IPS DF 6.9 (cell line): ENCODE results near the gene IDS.
"Not testable (repeated sequence)": the region's sequence is repeated elsewhere in the genome, so short reads cannot be mapped to it uniquely, and the experiment has no call there.

Experiments used
- DNase-seq: peaks from one replicate; pipeline ENCODE4 v3.0.0-alpha.2; 2013; ENCODE audit warnings: low read depth, low spot score
- H3K27ac ChIP-seq: one replicate; pipeline ENCODE4 v1.5.1; 2013; ENCODE audit warnings: low read length, control low read depth
- H3K27me3 ChIP-seq: 2 replicates; pipeline ENCODE4 v1.6.1; 2013; ENCODE audit warnings: mild to moderate bottlenecking, low read length; ENCODE audit not compliant: control insufficient read depth, insufficient read depth
- H3K36me3 ChIP-seq: 2 replicates; pipeline ENCODE4 v1.6.1; 2013; ENCODE audit warnings: low read length; ENCODE audit not compliant: control insufficient read depth, insufficient read depth
- H3K4me1 ChIP-seq: 2 replicates; pipeline ENCODE4 v1.6.1; 2013; ENCODE audit warnings: low read length; ENCODE audit not compliant: control insufficient read depth, insufficient read depth
- H3K4me3 ChIP-seq: 2 replicates; pipeline ENCODE4 v1.5.1; 2013; ENCODE audit warnings: mild to moderate bottlenecking, low read length
- H3K9me3 ChIP-seq: 2 replicates; pipeline ENCODE4 v1.6.1; 2013; ENCODE audit warnings: low read length, inconsistent platforms; ENCODE audit not compliant: control insufficient read depth, insufficient read depth
- WGBS: extraction: QIAGEN DNeasy Blood & Tissue Kit; methylation state at CpG from one replicate; pipeline ENCODE4 v1.1.7; 2013; ENCODE audit warnings: mixed read lengths, missing lambda C conversion rate; ENCODE audit not compliant: insufficient read length, insufficient coverage; 5-methylcytosine and 5-hydroxymethylcytosine counted together

Gene IDS

DNA sequence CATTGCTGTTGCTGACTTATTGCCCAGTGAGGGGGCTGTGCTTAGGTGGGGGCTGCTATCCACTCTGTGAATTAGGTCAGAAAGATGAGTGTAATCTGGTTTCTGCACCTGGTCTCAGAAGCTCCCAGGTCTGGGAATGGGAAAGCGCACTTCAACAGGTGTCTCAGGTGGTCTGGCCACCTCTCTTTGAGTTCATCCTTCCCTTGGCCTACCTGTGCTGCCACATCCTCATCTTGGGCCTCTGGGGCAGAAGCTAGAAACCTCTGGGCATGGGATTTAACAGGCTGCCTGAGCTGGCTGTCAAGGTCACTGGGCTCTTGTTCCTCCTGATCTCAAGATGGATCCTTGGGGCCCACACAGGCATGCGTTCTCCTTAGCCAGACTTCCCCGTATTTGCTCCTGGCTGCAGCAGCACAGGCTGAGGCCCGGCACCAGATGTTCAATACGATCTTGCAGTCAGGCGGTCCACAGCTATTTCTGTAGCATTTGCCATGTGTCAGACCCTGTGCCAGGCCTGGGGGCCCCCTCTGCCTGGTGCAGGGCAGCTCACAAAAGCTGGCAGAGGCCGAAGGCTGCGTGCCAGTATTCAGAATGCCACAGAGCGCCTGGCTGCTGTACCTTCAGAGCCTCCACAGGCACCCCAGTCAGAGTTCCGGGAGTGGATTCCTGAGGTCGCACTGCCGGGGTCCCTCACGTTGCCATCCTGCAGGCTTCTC, 21.4 kb upstream of the IDS start:
- not testable (repeated sequence) for H3K27me3 ChIP-seq, DNase-seq, H3K4me1 ChIP-seq, H3K27ac ChIP-seq, H3K36me3 ChIP-seq, H3K4me3 ChIP-seq, H3K9me3 ChIP-seq
- no CpG with 5 or more reads among the region's 13 CpGs for WGBS

DNA sequence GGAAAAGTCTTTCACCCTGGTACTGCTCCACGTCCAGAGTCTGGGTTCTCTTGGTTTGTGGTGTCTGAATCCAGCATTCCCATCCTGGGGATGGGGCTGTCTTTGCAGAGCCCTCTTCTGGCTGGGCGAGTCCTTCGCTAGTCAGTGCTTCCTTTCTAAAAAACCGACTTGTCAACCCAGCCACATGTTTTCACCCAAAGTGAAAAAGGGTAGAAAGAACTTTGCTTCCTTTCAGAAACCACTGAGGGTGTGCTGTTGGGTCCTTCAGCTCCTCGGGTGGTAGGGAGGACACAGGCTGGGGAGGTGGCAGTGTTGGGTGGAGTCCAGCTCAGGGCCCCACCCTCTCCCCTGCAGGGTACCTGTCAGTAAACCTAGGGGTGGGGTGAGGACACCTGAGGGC, 20.8 kb upstream of the IDS start:
- DNase-seq: not testable (repeated sequence)

GRCh38 chrX:149525389-149525788, 20.3 kb upstream of the IDS start:
- not testable (repeated sequence) for H3K4me3 ChIP-seq, H3K4me1 ChIP-seq, H3K27me3 ChIP-seq, H3K9me3 ChIP-seq, H3K27ac ChIP-seq, DNase-seq, H3K36me3 ChIP-seq
- no CpG with 5 or more reads among the region's 10 CpGs for WGBS

More for the DNA sequence above, 20.8 kb upstream of the IDS start:
- not testable (repeated sequence) for H3K27ac ChIP-seq, H3K27me3 ChIP-seq, H3K4me3 ChIP-seq, H3K9me3 ChIP-seq, H3K36me3 ChIP-seq, H3K4me1 ChIP-seq
- WGBS: no CpG with 5 or more reads among the region's 5 CpGs

- no CpG with 5 or more reads among the region's 2 CpGs for WGBS
These were observed 17.8 kb upstream of the IDS start for GRCh38 chrX:149522916-149523315.

GRCh38 chrX:149521438-149521837, 16.3 kb upstream of the IDS start:
- Histone ChIP-seq H3K27ac (no peak overlapping the region), H3K36me3 (no peaks in the 10 kb centered on the region), H3K27me3 (no peaks in the 10 kb centered on the region), H3K9me3 (no peaks in the 10 kb centered on the region), H3K4me1 (no peaks in the 10 kb centered on the region), H3K4me3 (no peak overlapping the region)
- DNase-seq: no peak
- WGBS: no CpG with 5 or more reads among the region's 9 CpGs

More at GRCh38 chrX:149522916-149523315, 17.8 kb upstream of the IDS start:
- Histone ChIP-seq H3K9me3 (no peaks in the 10 kb centered on the region), H3K4me1 (no peaks in the 10 kb centered on the region), H3K27ac (no peak overlapping the region), H3K4me3 (no peak overlapping the region), H3K27me3 (no peaks in the 10 kb centered on the region), H3K36me3 (no peaks in the 10 kb centered on the region)
- DNase-seq: no peak

GRCh38 chrX:149520636-149521277, 15.7 kb upstream of the IDS start:
- not testable (repeated sequence) for H3K36me3 ChIP-seq, H3K27me3 ChIP-seq, H3K4me3 ChIP-seq, H3K4me1 ChIP-seq, H3K27ac ChIP-seq, DNase-seq, H3K9me3 ChIP-seq
- no CpG with 5 or more reads among the region's 3 CpGs for WGBS

- Histone ChIP-seq H3K4me3 (no peak overlapping the region), H3K36me3 (no peaks in the 10 kb centered on the region), H3K27ac (no peak overlapping the region), H3K4me1 (no peaks in the 10 kb centered on the region), H3K9me3 (no peaks in the 10 kb centered on the region), H3K27me3 (no peaks in the 10 kb centered on the region)
- WGBS: no CpG with 5 or more reads among the region's 7 CpGs
- DNase-seq: no peak
These were observed 13.1 kb upstream of the IDS start for GRCh38 chrX:149518236-149518635.

DNA sequence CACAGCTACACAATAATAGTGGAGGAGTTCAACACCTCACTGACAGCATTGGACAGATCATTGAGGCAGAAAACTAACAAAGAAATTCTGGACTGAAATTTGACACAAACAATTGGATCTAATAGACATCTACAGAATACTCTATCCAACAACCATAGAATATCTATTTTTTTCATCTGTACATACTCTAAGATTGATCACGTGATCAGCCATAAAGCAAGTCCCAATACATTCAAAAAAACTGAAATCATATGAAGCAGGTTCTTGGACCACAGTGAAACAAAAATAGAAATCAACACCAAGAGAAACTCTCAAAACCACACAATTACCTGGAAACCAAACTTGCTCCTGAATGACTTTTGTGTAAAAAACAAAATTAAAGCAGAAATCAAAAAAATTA, 12.2 kb upstream of the IDS start:
- WGBS: no CpG with 5 or more reads among the region's 1 CpG
- H3K27ac ChIP-seq: no peak overlapping the region
- no peak for DNase-seq
- H3K9me3 ChIP-seq: no peaks in the 10 kb centered on the region
- no peak overlapping the region for H3K4me3 ChIP-seq
- H3K4me1 ChIP-seq: no peaks in the 10 kb centered on the region
- no peaks in the 10 kb centered on the region for H3K27me3 ChIP-seq
- H3K36me3 ChIP-seq: no peaks in the 10 kb centered on the region

- no peaks in the 10 kb centered on the region for H3K4me1 ChIP-seq
- no peaks in the 10 kb centered on the region for H3K36me3 ChIP-seq
- no peaks in the 10 kb centered on the region for H3K27me3 ChIP-seq
- no peak overlapping the region for H3K4me3 ChIP-seq
- no peaks in the 10 kb centered on the region for H3K9me3 ChIP-seq
- WGBS: no CpG with 5 or more reads among the region's 2 CpGs
- DNase-seq: no peak
- no peak overlapping the region for H3K27ac ChIP-seq
These were observed 11.5 kb upstream of the IDS start for GRCh38 chrX:149516604-149517003.

- Histone ChIP-seq H3K9me3 (no peaks in the 10 kb centered on the region), H3K36me3 (no peaks in the 10 kb centered on the region), H3K4me3 (no peak overlapping the region), H3K4me1 (no peaks in the 10 kb centered on the region), H3K27me3 (no peaks in the 10 kb centered on the region), H3K27ac (no peak overlapping the region)
- DNase-seq: no peak
- no CpG with 5 or more reads among the region's 4 CpGs for WGBS
These were observed 11.0 kb upstream of the IDS start for GRCh38 chrX:149515954-149516602.
